Right renal pelvis (tissue), 4 donors: ENCODE measurements around the gene NDFIP2. TPM values are rescaled to one million over a fixed set of nuclear protein-coding genes. Genes with fewer than 3 reads are reported as not detected.

Experiments
- DNase-seq, 4 donors: peaks; one replicate each; pipeline ENCODE4 v3.0.0-alpha.2; 2013; ENCODE audit warnings: low read depth in 4 of 4, low spot score in 3 of 4, missing footprints in 1 of 4
- polyA plus RNA-seq, 4 donors: library from polyadenylated mRNA; unstranded; fragments of 120-200 nt; gene quantifications; one replicate each; pipeline ENCODE4 v1.2.1, GENCODE V29; 2013; ENCODE audit not compliant: insufficient read length in 4 of 4

NDFIP2 gene
- polyA plus RNA-seq, 4 donors = 58.1 to 65.8 (median 62.3) TPM

GRCh38 chr13:79458436-79458835, 22.5 kb upstream of the NDFIP2 start:
- no peak for DNase-seq

DNA sequence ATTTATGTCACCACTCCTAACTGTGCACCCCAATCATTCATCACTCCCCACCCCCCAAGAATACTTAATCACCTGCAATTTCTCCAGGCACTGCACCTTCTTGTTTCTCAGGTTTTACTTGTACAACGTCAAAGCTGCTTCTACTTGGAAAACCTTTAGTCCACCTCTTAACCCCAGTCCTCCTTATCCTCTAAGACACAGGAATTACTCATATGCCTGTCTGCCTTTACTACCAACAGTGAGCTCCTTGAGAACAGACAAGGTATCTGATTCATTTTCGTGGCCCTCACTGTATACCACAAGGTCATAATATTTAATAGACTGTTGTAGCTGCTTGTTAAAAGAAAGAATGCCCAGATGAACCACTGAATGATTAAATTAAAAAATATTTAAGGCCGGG, 21.0 kb upstream of the NDFIP2 start:
- no peak for DNase-seq

- no peak for DNase-seq
These were observed 18.1 kb upstream of the NDFIP2 start for GRCh38 chr13:79462895-79463294.

DNA sequence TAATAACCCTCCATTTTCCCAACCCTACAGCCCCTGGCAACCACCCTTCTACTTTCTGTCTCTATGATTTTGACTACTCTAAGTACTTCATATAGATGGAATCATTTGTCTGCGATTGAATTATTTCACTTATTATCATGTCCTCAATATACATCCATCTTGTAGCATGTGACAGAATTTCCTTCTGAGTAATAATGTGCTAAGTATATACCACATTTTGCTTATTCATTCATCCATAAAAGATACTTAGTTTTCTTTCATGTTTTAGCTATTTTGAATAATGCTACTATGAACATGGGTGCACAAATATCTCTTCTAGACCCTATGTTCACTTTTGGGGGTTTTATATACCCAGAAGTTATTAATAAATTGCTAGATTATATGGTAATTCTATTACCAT, 17.4 kb upstream of the NDFIP2 start:
- no peak for DNase-seq

- DNase-seq = no peak
These were observed 14.1 kb upstream of the NDFIP2 start for GRCh38 chr13:79466872-79467271.

DNA sequence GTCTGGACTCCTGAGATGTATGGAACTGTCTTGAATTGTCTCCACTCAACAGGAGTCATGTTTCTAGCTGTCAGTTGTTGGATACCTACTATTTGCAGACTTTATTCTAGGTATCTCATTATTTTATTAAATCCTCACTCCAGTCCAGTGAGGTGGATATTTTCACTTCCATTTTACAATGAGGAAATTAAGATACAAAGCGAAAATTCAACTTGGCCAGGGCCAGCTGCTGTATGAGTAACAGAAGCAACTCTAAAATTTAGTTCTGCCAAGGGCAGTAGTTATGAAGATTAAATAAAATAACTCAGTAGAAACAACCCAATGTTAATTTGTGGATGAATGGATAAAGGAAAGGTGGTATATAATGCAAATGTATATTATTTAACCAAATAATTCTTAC, 12.6 kb upstream of the NDFIP2 start:
- no peak for DNase-seq

GRCh38 chr13:79468819-79469218, 12.1 kb upstream of the NDFIP2 start:
- no peak for DNase-seq

- no peak for DNase-seq
These were observed 11.3 kb upstream of the NDFIP2 start for GRCh38 chr13:79469608-79470007.

- DNase-seq = no peak
These were observed 10.3 kb upstream of the NDFIP2 start for GRCh38 chr13:79470666-79471065.

- DNase-seq = no peak
These were observed 5.4 kb upstream of the NDFIP2 start for GRCh38 chr13:79475569-79475968.

DNA sequence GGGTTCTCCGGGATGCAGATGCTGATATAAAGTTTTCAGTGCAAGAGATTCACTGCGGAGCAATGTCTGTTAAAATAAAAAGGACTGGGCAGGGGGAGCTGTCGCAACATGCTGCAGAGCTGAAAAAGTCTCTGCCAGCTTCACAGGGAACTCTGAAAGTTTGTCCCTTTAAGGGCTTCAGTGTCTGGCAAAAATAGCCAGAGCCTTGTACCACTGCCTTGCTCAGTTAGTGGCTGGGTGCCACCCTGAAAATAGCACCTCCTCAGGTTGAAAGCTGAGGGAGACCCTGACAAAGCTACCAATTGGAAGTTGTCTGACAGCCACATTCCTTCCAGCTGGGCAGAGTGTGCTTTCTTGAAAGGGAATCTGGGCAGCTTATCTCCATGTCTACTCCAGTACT, 3.0 kb upstream of the NDFIP2 start:
- no peak for DNase-seq

GRCh38 chr13:79479882-79480281, 1.1 kb upstream of the NDFIP2 start:
- no peak for DNase-seq

DNA sequence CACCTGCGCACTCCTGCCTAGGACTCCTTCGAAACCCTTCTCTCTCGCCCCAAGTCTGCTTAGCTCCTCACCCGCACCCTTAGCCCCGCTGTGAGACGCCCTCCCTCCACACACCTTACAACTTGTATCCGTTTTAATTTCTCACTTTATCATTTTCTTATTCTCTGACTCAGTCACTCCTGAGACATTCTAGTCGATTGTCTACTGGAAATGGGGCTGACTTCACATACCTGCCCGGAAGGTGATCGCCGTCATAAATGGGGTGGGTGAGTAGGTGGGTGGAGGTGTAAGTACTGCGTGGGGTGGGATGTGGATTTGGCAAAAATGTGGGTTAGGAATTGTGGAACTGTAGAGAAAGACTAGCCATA, 714 bp downstream of the NDFIP2 start:
- no peak for DNase-seq

GRCh38 chr13:79482281-79482970, 1.5 kb downstream of the NDFIP2 start:
- DNase-seq = no peak

- DNase-seq = no peak
These were observed 2.2 kb downstream of the NDFIP2 start for GRCh38 chr13:79483086-79483706.

DNA sequence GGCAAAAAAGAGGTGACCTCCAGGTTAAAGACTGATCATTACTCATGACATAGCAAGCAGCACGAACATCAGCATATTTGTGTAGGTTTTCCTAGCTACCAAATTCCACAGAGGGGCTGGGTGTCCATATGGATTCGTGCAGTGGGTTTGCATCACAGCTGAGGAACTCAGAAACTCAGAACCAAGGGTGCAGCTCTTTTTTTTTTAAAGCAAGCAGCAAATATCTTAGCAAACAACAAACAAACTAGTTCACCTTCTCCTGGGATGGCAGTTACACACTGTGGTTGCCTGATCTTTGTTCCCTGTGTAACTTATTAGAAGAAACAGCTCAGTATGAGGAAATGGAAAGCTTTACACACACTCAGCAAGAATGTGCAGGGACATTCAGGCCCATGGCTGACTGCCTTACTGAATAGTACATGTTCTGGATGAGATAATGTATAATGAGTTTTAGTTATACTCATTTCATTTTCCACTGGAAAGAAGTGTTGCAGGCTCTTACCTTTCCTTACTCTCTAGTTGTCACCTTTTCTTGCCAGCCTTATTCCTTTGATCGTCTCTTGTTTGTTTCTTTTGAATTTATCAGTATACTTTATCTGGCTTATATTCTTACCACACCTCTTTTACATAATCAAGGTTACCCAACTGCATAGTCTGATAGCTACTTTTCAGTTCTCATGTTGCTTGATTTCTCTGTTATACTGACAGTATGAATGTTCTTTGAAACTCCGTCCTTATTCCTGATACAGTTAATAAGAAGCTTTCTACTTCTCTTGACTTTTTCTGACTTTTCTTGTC, 4.3 kb downstream of the NDFIP2 start:
- peak in 3 of 4 donors; percentile 13 to 44 (median 41) for DNase-seq

GRCh38 chr13:79486433-79487188, 5.7 kb downstream of the NDFIP2 start:
- no peak for DNase-seq

DNA sequence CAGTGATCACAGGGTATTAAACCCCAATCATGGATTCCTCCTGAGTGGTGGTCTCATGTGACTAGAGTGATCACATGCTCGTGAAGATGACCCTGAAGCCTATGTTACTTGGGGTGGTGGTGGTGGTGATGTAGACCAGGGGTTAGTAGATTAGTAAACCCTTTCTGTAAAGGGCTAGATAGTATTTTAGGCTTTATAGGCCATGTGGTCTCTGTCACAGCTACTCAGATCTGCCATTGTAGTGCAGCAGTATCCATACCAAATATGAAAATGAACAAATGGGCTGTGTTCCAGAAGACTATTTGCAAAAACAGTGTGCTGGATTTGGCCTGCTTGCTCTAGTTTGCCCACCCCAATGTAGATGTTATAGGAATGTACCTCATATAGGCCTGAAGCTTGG, 9.4 kb downstream of the NDFIP2 start:
- DNase-seq = no peak

DNA sequence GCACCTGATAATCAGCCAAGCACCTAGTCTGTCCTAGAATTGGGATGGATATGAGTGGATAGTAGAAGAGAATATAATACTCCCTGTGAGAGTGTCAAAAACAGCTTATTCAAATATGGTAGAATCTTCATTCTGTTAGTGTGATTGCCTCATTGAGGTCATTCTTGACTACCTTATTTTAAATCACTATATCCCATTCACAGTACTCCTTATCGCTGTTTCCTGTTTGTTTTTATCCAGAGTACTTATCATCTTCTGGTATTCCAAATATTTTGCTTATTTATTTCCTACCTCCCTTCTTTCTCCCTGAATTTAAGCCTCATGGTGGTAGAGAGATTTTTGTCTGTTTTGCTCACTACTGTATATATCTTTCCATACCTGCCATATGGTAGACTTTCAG, 9.9 kb downstream of the NDFIP2 start:
- no peak for DNase-seq

DNA sequence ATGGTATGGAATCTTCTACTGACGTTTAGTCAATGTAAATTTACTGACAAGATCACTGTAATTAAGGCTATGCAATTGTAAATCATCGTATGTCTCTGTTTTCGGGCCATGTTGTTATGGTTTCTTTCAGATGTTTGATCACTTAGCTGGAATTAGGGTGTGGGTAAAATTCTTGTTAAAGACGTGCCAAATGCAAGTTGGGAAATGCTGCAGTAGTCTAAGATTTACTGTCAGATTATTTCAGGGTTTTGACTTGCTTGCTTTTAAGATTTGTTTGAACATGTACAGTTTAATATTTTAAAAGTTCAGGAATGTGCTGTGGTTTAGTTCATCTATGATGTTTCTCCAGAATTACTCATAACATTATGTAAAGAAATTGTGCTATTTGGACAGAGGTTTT, 10.8 kb downstream of the NDFIP2 start:
- DNase-seq = no peak

DNA sequence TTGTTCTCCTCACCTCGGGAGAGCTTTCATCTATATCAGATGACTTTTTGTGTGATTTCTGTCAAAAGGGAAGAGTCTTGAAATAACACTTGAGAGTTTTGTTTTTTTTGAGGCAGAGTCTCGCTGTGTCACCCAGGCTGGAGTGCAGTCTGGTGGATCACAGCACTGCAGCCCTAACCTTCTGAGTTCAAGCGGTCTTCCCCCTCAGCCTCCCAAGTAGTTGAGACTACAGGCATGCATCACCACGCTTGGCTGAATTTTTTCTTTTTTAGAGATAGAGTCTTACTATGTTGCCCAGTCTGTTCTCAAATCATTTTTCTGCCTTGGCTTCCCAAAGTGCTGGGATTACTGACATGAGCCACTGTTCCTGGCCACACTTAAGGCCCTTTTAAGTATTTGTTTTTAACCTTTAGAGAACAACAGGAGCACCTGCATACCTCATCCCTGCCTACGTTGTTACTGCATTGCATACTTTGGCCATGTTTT, 11.4 kb downstream of the NDFIP2 start:
- DNase-seq = no peak
